ENCODE measurements around the gene ADAMTS9. TPM values are rescaled to one million over a fixed set of nuclear protein-coding genes. Genes with fewer than 3 reads are reported as not detected.

ADAMTS9 gene
- total RNA-seq, 1 experiment from 2014 or later: 0.46 TPM

DNA sequence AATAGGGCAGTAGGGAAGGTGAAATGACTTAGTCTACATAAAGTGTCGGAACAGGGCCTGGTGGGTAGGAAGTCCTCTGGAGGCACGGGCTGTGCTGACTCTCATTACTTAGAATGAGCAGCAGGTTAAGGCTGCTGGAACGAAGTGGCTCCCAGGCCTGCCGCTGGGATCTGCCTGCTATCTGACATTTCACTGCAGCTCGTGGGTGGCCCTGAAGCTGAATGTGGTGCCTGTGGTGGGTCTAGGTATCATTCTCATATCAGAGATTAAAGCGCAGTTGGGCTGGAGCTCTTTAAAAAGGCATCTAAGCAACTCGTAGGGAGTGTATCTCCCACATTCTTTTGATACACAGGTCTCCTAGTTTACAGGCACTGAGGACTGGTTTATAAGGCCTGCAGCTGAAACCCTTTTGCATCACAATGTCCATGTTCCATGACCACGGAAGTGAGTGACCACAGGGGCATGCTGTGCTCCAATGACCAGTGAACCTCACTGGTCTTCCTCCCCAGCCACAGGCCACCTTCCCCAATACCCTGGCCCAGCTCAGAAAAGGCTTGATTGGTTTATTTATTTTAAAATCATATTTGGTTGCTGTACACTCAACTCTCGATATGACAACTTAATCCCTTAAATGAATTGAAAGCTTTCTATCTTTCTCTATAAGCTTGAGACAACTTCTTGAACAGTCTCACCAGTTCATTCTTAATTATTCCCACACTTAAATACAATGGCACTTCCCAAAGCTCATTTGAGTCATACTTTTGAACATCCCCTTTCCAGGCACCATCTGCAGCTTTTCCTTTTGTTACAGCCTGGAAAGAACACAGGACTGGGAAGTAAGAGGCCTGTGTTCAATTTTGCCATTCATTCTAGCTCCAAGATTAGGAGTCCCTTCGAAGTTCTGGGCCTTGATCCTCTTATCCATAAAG, 19.0 kb downstream of the ADAMTS9 start:
- H3K23me2 ChIP-seq (ENCODE audit: insufficient read length, low read depth, low read length, poor library complexity, severe bottlenecking): no peaks in the 10 kb centered on the region
- no peak for DNase-seq
- no peak overlapping the region for H2BK15ac ChIP-seq (ENCODE audit: low read depth, low read length)
- no CpG with 5 or more reads among the region's 10 CpGs for WGBS (ENCODE audit: extremely low coverage, insufficient read length, low lambda C conversion rate)
- H3K27me3 ChIP-seq (ENCODE audit: insufficient read depth, low read length): no peaks in the 10 kb centered on the region
- H2BK5ac ChIP-seq (ENCODE audit: insufficient read length, low read length): no peak overlapping the region
- Mint-ChIP-seq H3K4me1 (peaks cover 10 to 12% of the 10 kb centered on the region in 2 experiments), H3K27ac (no peak overlapping the region; a peak in 2 of 7 replicates), H3K9me3 (no peaks in the 10 kb centered on the region), H3K27me3 (ENCODE audit: low read depth) (no peaks in the 10 kb centered on the region), H3K4me3 (no peak overlapping the region), H3K36me3 (ENCODE audit: insufficient read depth in 1 of 3, low read depth in 3 of 3) (no peaks in the 10 kb centered on the region)
- H3K4me2 ChIP-seq (ENCODE audit: insufficient read depth, insufficient read length, low read length): no peak overlapping the region
- H3K9me3 ChIP-seq (ENCODE audit: control insufficient read depth, low read depth, low read length): no peaks in the 10 kb centered on the region
- no peaks in the 10 kb centered on the region for H3K79me1 ChIP-seq (ENCODE audit: insufficient read depth, low read depth, low read length, poor library complexity, severe bottlenecking)
- H3T11ph ChIP-seq (ENCODE audit: low read length): no peak overlapping the region
- TF ChIP-seq CTCF (conservative IDR thresholded peaks at IDR 0.05): no peak
- H3K18ac ChIP-seq (ENCODE audit: insufficient read length, low read depth, low read length): no peak overlapping the region
- H3K4ac ChIP-seq (ENCODE audit: low read depth, low read length): no peak overlapping the region
- H3K56ac ChIP-seq (ENCODE audit: insufficient read length, low read depth, low read length): no peak overlapping the region
- H2AK5ac ChIP-seq (ENCODE audit: insufficient read length, low read length): no peak overlapping the region
- no peak overlapping the region for H3K27ac ChIP-seq (ENCODE audit: insufficient read length, low read depth, low read length)
- H2BK120ac ChIP-seq (ENCODE audit: low read depth, low read length, poor library complexity, severe bottlenecking): no peak overlapping the region
- no peaks in the 10 kb centered on the region for H4K20me1 ChIP-seq (ENCODE audit: control insufficient read depth, insufficient read depth, insufficient read length)
- no peak overlapping the region for H2BK20ac ChIP-seq (ENCODE audit: low read depth, low read length, poor library complexity, severe bottlenecking)
- H3K79me2 ChIP-seq (ENCODE audit: insufficient read depth, low read length): no peaks in the 10 kb centered on the region
- no peak overlapping the region for H4K91ac ChIP-seq (ENCODE audit: insufficient read length, low read depth, low read length)
- H2BK12ac ChIP-seq (ENCODE audit: insufficient read length, low read depth, low read length): no peak overlapping the region
- H4K8ac ChIP-seq (replicated peaks; ENCODE audit: insufficient read length, low read depth, low read length): no peak overlapping the region
- no peak overlapping the region for H4K5ac ChIP-seq (ENCODE audit: insufficient read length, low read depth, low read length)
- no peaks in the 10 kb centered on the region for H3K4me1 ChIP-seq (ENCODE audit: insufficient read depth, low read length)
- H3K9ac ChIP-seq (ENCODE audit: extremely low read depth, insufficient read length, low read length): no peak overlapping the region
- H3K23ac ChIP-seq (ENCODE audit: insufficient read length, low read depth, low read length): no peak overlapping the region
- H3K14ac ChIP-seq (ENCODE audit: insufficient read depth, low read length): no peak overlapping the region
- no peak overlapping the region for H2AFZ ChIP-seq (ENCODE audit: low read length)
